Upper lobe of left lung (tissue), 6 donors: ENCODE measurements around the gene DPYD. TPM values are rescaled to one million over a fixed set of nuclear protein-coding genes. Genes with fewer than 3 reads are reported as not detected.

Experiments used
- ATAC-seq, 2 donors: fragments of 200-7000 bp; cut with Tn5 transposase; one replicate each; pipeline ENCODE4 v1.9.1; 2022; ENCODE audit warnings: mild to moderate bottlenecking in 2 of 2, moderate library complexity in 2 of 2; ENCODE audit not compliant: low FRiP score in 2 of 2
- DNase-seq, 2 donors: peaks; one replicate each; pipeline ENCODE4 v3.0.0-alpha.2; 2019 to 2020
- H3K27ac ChIP-seq, 4 donors: fragments of 200-600 bp; sonication (generic); one replicate each; pipeline ENCODE4 v1.5.1; 2016 to 2019
- H3K27me3 ChIP-seq, 4 donors: fragments of 200-600 bp; sonication (generic); one replicate each; pipeline ENCODE4 v1.5.1; 2017 to 2019
- H3K36me3 ChIP-seq, 4 donors: fragments of 200-600 bp; sonication (generic); one replicate each; pipeline ENCODE4 v1.5.1; 2016 to 2019
- H3K4me1 ChIP-seq, 4 donors: fragments of 200-600 bp; sonication (generic); one replicate each; pipeline ENCODE4 v1.5.1; 2018 to 2019
- H3K4me3 ChIP-seq, 4 donors: fragments of 200-600 bp; sonication (generic); one replicate each; pipeline ENCODE4 v1.5.1; 2017 to 2019; ENCODE audit warnings: mild to moderate bottlenecking in 2 of 4, moderate library complexity in 1 of 4
- H3K9me3 ChIP-seq, 4 donors: fragments of 200-600 bp; sonication (generic); one replicate each; pipeline ENCODE4 v1.5.1; 2018 to 2019
- CTCF ChIP-seq, 6 experiments: fragments of 450-650 bp in 4 of 6; fragments of 200-600 bp in 2 of 6; sonication (generic) in 2 of 6; IDR thresholded peaks; one replicate each; pipeline ENCODE4 v1.5.1; 2016 to 2019; ENCODE audit warnings: antibody characterized with exemption in 6 of 6
- EP300 ChIP-seq, 4 donors: sonication (generic); formaldehyde crosslinking; IDR thresholded peaks; one replicate each; pipeline ENCODE4 v1.5.1; 2017; ENCODE audit warnings: antibody characterized with exemption in 4 of 4, control low read depth in 2 of 4
- POLR2A ChIP-seq, 4 donors: fragments of 450-650 bp; IDR thresholded peaks; one replicate each; pipeline ENCODE4 v1.5.1; 2016 to 2017; ENCODE audit warnings: antibody characterized with exemption in 4 of 4, mild to moderate bottlenecking in 2 of 4
- POLR2AphosphoS5 ChIP-seq, 2 donors: sonication (generic); formaldehyde crosslinking; IDR thresholded peaks; one replicate each; pipeline ENCODE4 v1.5.1; 2017; ENCODE audit warnings: antibody characterized with exemption in 2 of 2
- WGBS, 2 donors: methylation state at CpG; one replicate each; pipeline ENCODE4 v1.1.5; 2017 to 2018; 5-methylcytosine and 5-hydroxymethylcytosine counted together
- total RNA-seq, 6 donors: library from RNA; depleted of rRNA in 4 of 6; stranded (reverse); fragments of >200 nt in 4 of 6; gene quantifications; one replicate each; pipeline versions ENCODE4 v1.1.0 to v1.2.1, GENCODE V29; 2016 to 2021
- donor health status: DM: no; HTN: no; CAD: no; lungs with moderate emphysema.
- donor health status: DM: no; HTN: yes; CAD: no; lungs with severe emphysema.

The DPYD gene
- total RNA-seq, 6 donors from 2014 or later, result 60.9 to 106 (median 79.7) TPM

- no peaks in the 10 kb centered on the region for H3K4me1 ChIP-seq
- 79 to 83% methylated on average over 3 of the region's 3 CpGs for WGBS, 2 donors
- TF ChIP-seq POLR2A (IDR thresholded peaks at IDR 0.05), result no peak
- TF ChIP-seq CTCF (IDR thresholded peaks at IDR 0.05), result no peak
- no peak for TF ChIP-seq EP300 (IDR thresholded peaks at IDR 0.05)
- no peak for TF ChIP-seq POLR2AphosphoS5 (IDR thresholded peaks at IDR 0.05)
- H3K36me3 ChIP-seq, result no peaks in the 10 kb centered on the region
- H3K27me3 ChIP-seq, result no peaks in the 10 kb centered on the region
- no peak overlapping the region for H3K4me3 ChIP-seq
- DNase-seq (no peak), ATAC-seq (no peak)
- H3K27ac ChIP-seq, result no peak overlapping the region
- H3K9me3 ChIP-seq, result no peaks in the 10 kb centered on the region
Measured at GRCh38 chr1:97348599-97349265, 572.1 kb downstream of the DPYD start.

- Histone ChIP-seq H3K4me3 (no peak overlapping the region), H3K36me3 (no peaks in the 10 kb centered on the region), H3K4me1 (peaks cover 0 to 11% (median 0%) of the 10 kb centered on the region in 4 donors), H3K9me3 (no peaks in the 10 kb centered on the region), H3K27ac (no peak overlapping the region), H3K27me3 (no peaks in the 10 kb centered on the region)
- no peak for TF ChIP-seq POLR2A (IDR thresholded peaks at IDR 0.05)
- 95 to 100% methylated on average over 1 of the region's 1 CpG for WGBS, 2 donors
- no peak for ATAC-seq
- no peak for DNase-seq
Measured at GRCh38 chr1:97340951-97341350, 579.9 kb downstream of the DPYD start.

- DNase-seq (peak in 1 of 2 donors; percentile 39), ATAC-seq (peak; percentile 36 to 58)
- H3K27ac ChIP-seq, result no peak overlapping the region
- no peaks in the 10 kb centered on the region for H3K36me3 ChIP-seq
- H3K4me1 ChIP-seq, result peaks cover 0 to 11% (median 0%) of the 10 kb centered on the region in 4 donors
- TF ChIP-seq POLR2AphosphoS5 (IDR thresholded peaks at IDR 0.05) (no peak), EP300 (IDR thresholded peaks at IDR 0.05) (no peak), CTCF (IDR thresholded peaks at IDR 0.05) (no peak), POLR2A (IDR thresholded peaks at IDR 0.05) (no peak)
- no peaks in the 10 kb centered on the region for H3K27me3 ChIP-seq
- no peak overlapping the region for H3K4me3 ChIP-seq
- no peaks in the 10 kb centered on the region for H3K9me3 ChIP-seq
- WGBS, 2 donors, result 59 to 81% methylated on average over 4 of the region's 4 CpGs
Measured at GRCh38 chr1:97338347-97338746, 582.5 kb downstream of the DPYD start.

GRCh38 chr1:97337250-97338030 lies 583.4 kb downstream of the DPYD start:
- Histone ChIP-seq H3K27ac (peak overlapping the region in 3 of 4 donors; percentile 8 to 47 (median 40)), H3K9me3 (no peaks in the 10 kb centered on the region), H3K4me1 (peaks cover 0 to 11% (median 0%) of the 10 kb centered on the region in 4 donors), H3K36me3 (no peaks in the 10 kb centered on the region), H3K4me3 (no peak overlapping the region), H3K27me3 (no peaks in the 10 kb centered on the region)
- WGBS, 2 donors, result 47 to 61% methylated on average over 6 of the region's 6 CpGs
- ATAC-seq (peak; percentile 67 to 90), DNase-seq (peak in 1 of 2 donors; percentile 63)
- TF ChIP-seq POLR2AphosphoS5 (IDR thresholded peaks at IDR 0.05), result no peak
- TF ChIP-seq EP300 (IDR thresholded peaks at IDR 0.05), result peak in 1 of 4 donors; percentile 70

- H3K36me3 ChIP-seq, result no peaks in the 10 kb centered on the region
- H3K27me3 ChIP-seq, result no peaks in the 10 kb centered on the region
- peaks cover 0 to 11% (median 0%) of the 10 kb centered on the region in 4 donors for H3K4me1 ChIP-seq
- H3K27ac ChIP-seq, result no peak overlapping the region
- no peak for DNase-seq
- no peaks in the 10 kb centered on the region for H3K9me3 ChIP-seq
- WGBS, 2 donors, result 93% methylated on average over 4 of the region's 4 CpGs
- no peak overlapping the region for H3K4me3 ChIP-seq
- no peak for ATAC-seq
- TF ChIP-seq POLR2AphosphoS5 (IDR thresholded peaks at IDR 0.05), result no peak
- TF ChIP-seq EP300 (IDR thresholded peaks at IDR 0.05), result no peak
- no peak for TF ChIP-seq POLR2A (IDR thresholded peaks at IDR 0.05)
- TF ChIP-seq CTCF (IDR thresholded peaks at IDR 0.05), result no peak
Measured at GRCh38 chr1:97334454-97334853, 586.4 kb downstream of the DPYD start.
